IPS-20b (cell line): Measurements from ENCODE around the gene CEMIP2.
"Not testable (repeated sequence)": the region's sequence is repeated elsewhere in the genome, so short reads cannot be mapped to it uniquely, and the experiment has no call there.

Experiments
- H3K27ac ChIP-seq: one replicate; pipeline ENCODE4 v1.5.1; 2013; ENCODE audit warnings: low read length
- H3K27me3 ChIP-seq: 2 replicates; pipeline ENCODE4 v1.6.1; 2013; ENCODE audit warnings: mild to moderate bottlenecking, low read length, inconsistent platforms; ENCODE audit not compliant: insufficient read depth
- H3K36me3 ChIP-seq: 2 replicates; pipeline ENCODE4 v1.6.1; 2013; ENCODE audit warnings: low read depth, mild to moderate bottlenecking, inconsistent platforms, low read length, moderate library complexity; ENCODE audit not compliant: insufficient read depth
- H3K4me1 ChIP-seq: 2 replicates; pipeline ENCODE4 v1.6.1; 2013; ENCODE audit warnings: mild to moderate bottlenecking, control low read depth, inconsistent platforms, low read length, moderate library complexity; ENCODE audit not compliant: insufficient read depth
- H3K4me3 ChIP-seq: 2 replicates; pipeline ENCODE4 v1.5.1; 2013; ENCODE audit warnings: mild to moderate bottlenecking, low read length, inconsistent platforms
- H3K9ac ChIP-seq: 2 replicates; pipeline ENCODE4 v1.6.1; 2013; ENCODE audit warnings: low read depth, mild to moderate bottlenecking, inconsistent platforms, low read length, moderate library complexity
- H3K9me3 ChIP-seq: 2 replicates; pipeline ENCODE4 v1.6.1; 2013; ENCODE audit warnings: mild to moderate bottlenecking, low read depth, low read length, inconsistent platforms; ENCODE audit not compliant: insufficient read depth

Gene CEMIP2

GRCh38 chr9:71768388-71769174 is at the start of gene CEMIP2:
Gene CEMIP2, minus strand, starts transcription at chr9:71768513. Its CDS starts 18,140 bp downstream, at chr9:71750373.
- Histone ChIP-seq H3K4me1 (peaks cover 31% of the 10 kb centered on the region), H3K27ac (no peak within 1 kb of the TSS), H3K27me3 (peaks cover 18% of the 10 kb centered on the region), H3K36me3 (no peaks in the 10 kb centered on the region), H3K9ac (peak within 1 kb of the TSS; percentile 85), H3K4me3 (peak within 1 kb of the TSS; percentile 97), H3K9me3 (no peaks in the 10 kb centered on the region)

- Histone ChIP-seq H3K9ac (no peak overlapping the region), H3K4me1 (peaks cover 7% of the 10 kb centered on the region; the same call in 1 of the 2 replicates), H3K36me3 (no peaks in the 10 kb centered on the region), H3K4me3 (no peak overlapping the region), H3K27ac (no peak overlapping the region), H3K27me3 (no peaks in the 10 kb centered on the region), H3K9me3 (no peaks in the 10 kb centered on the region)
These were observed 48.7 kb upstream of the CEMIP2 start for GRCh38 chr9:71816916-71817451.

- Histone ChIP-seq H3K36me3 (no peaks in the 10 kb centered on the region), H3K4me3 (no peak overlapping the region), H3K27me3 (no peaks in the 10 kb centered on the region), H3K9ac (no peak overlapping the region), H3K27ac (no peak overlapping the region), H3K9me3 (no peaks in the 10 kb centered on the region), H3K4me1 (0 out of 2 replicates have a peak, but pooled peaks cover 4% of the 10 kb centered on the region)
These were observed 46.5 kb upstream of the CEMIP2 start for GRCh38 chr9:71814815-71815214.

GRCh38 chr9:71814226-71814625 is 45.9 kb upstream of the CEMIP2 start:
- Histone ChIP-seq H3K9me3 (no peaks in the 10 kb centered on the region), H3K4me1 (0 out of 2 replicates have a peak, but pooled peaks cover 4% of the 10 kb centered on the region), H3K27ac (no peak overlapping the region), H3K9ac (no peak overlapping the region), H3K36me3 (no peaks in the 10 kb centered on the region), H3K27me3 (no peaks in the 10 kb centered on the region), H3K4me3 (no peak overlapping the region)

GRCh38 chr9:71812385-71812784 is 44.1 kb upstream of the CEMIP2 start:
- H3K36me3 ChIP-seq, result no peaks in the 10 kb centered on the region
- no peaks in the 10 kb centered on the region for H3K9me3 ChIP-seq
- no peaks in the 10 kb centered on the region for H3K27me3 ChIP-seq
- no peak overlapping the region for H3K9ac ChIP-seq
- no peak overlapping the region for H3K4me3 ChIP-seq
- H3K4me1 ChIP-seq, result 0 out of 2 replicates have a peak, but pooled peaks cover 4% of the 10 kb centered on the region
- H3K27ac ChIP-seq, result no peak overlapping the region

- no peak overlapping the region for H3K27ac ChIP-seq
- no peak overlapping the region for H3K9ac ChIP-seq
- no peaks in the 10 kb centered on the region for H3K36me3 ChIP-seq
- H3K9me3 ChIP-seq, result no peaks in the 10 kb centered on the region
- H3K4me1 ChIP-seq, result peaks cover 3% of the 10 kb centered on the region; the same call in 1 of the 2 replicates
- H3K27me3 ChIP-seq, result no peaks in the 10 kb centered on the region
- H3K4me3 ChIP-seq, result no peak overlapping the region
These were observed 39.8 kb upstream of the CEMIP2 start for GRCh38 chr9:71808068-71808467.

- H3K9ac ChIP-seq, result no peak overlapping the region
- no peak overlapping the region for H3K4me3 ChIP-seq
- no peak overlapping the region for H3K27ac ChIP-seq
These were observed 38.6 kb upstream of the CEMIP2 start for GRCh38 chr9:71806901-71807307.

GRCh38 chr9:71805096-71805495 is 36.8 kb upstream of the CEMIP2 start:
- H3K4me3 ChIP-seq, H3K9me3 ChIP-seq, H3K9ac ChIP-seq, H3K27ac ChIP-seq, H3K4me1 ChIP-seq, H3K36me3 ChIP-seq, H3K27me3 ChIP-seq: not testable (repeated sequence)

More at GRCh38 chr9:71806901-71807307, 38.6 kb upstream of the CEMIP2 start:
- Histone ChIP-seq H3K36me3 (no peaks in the 10 kb centered on the region), H3K27me3 (no peaks in the 10 kb centered on the region), H3K9me3 (no peaks in the 10 kb centered on the region), H3K4me1 (peaks cover 3% of the 10 kb centered on the region; the same call in 1 of the 2 replicates)

GRCh38 chr9:71801826-71802225 is 33.5 kb upstream of the CEMIP2 start:
- Histone ChIP-seq H3K27ac (no peak overlapping the region), H3K4me3 (no peak overlapping the region), H3K4me1 (no peaks in the 10 kb centered on the region), H3K27me3 (no peaks in the 10 kb centered on the region), H3K36me3 (no peaks in the 10 kb centered on the region), H3K9me3 (no peaks in the 10 kb centered on the region), H3K9ac (no peak overlapping the region)

GRCh38 chr9:71797266-71797665 is 29.0 kb upstream of the CEMIP2 start:
- Histone ChIP-seq H3K27me3 (no peaks in the 10 kb centered on the region), H3K4me3 (no peak overlapping the region), H3K4me1 (no peaks in the 10 kb centered on the region), H3K27ac (no peak overlapping the region), H3K36me3 (no peaks in the 10 kb centered on the region), H3K9ac (no peak overlapping the region), H3K9me3 (no peaks in the 10 kb centered on the region)

- H3K4me1 ChIP-seq, result no peaks in the 10 kb centered on the region
- no peak overlapping the region for H3K27ac ChIP-seq
- no peaks in the 10 kb centered on the region for H3K27me3 ChIP-seq
- no peak overlapping the region for H3K4me3 ChIP-seq
- no peaks in the 10 kb centered on the region for H3K9me3 ChIP-seq
- H3K9ac ChIP-seq, result no peak overlapping the region
- no peaks in the 10 kb centered on the region for H3K36me3 ChIP-seq
These were observed 27.9 kb upstream of the CEMIP2 start for GRCh38 chr9:71796100-71796767.
